ENCODE data around the gene SMTNL2.

SMTNL2 gene

DNA sequence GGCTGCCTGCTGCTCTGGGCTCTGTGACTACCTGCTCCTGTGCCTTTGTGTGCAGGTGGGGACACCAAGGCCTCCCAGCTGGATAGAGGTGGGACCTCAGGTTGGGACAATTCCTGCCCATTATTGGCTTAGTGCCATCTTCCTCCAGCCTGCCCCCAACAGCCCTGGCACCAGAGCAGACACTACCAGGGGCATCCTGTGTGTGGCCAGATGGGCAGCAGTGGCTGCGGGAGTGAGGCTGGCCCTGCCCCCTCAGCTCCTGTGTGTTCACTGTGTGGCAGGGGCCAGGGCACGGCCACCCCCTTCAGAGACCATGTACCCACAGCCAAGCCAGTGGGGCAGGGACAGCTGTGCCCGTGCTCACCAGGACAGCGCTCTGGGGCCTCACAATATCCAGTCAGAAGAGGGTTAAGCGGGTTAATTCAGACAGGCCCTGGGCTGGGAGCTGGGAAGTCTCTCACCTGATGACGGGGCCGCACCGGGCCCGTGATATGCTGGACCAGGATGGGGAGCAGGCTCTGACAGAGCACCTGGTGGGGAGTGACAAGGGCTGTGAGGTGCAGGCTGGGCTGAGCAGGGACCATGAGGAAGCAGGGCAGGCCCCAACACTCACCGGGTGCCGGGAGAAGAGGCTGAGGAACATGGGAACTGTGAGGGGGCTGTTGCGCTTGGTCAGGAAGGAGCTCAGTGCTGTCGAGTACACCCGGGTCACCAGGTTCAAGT is 42.2 kb upstream of the SMTNL2 start:
- no peak for DNase-seq (ENCODE audit: extremely low read depth, low read depth)
- TF ChIP-seq, protein P1, sequence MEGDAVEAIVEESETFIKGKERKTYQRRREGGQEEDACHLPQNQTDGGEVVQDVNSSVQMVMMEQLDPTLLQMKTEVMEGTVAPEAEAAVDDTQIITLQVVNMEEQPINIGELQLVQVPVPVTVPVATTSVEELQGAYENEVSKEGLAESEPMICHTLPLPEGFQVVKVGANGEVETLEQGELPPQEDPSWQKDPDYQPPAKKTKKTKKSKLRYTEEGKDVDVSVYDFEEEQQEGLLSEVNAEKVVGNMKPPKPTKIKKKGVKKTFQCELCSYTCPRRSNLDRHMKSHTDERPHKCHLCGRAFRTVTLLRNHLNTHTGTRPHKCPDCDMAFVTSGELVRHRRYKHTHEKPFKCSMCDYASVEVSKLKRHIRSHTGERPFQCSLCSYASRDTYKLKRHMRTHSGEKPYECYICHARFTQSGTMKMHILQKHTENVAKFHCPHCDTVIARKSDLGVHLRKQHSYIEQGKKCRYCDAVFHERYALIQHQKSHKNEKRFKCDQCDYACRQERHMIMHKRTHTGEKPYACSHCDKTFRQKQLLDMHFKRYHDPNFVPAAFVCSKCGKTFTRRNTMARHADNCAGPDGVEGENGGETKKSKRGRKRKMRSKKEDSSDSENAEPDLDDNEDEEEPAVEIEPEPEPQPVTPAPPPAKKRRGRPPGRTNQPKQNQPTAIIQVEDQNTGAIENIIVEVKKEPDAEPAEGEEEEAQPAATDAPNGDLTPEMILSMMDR (IDR thresholded peaks at IDR 0.05; ENCODE audit: low read depth, low read length), result no peak

DNA sequence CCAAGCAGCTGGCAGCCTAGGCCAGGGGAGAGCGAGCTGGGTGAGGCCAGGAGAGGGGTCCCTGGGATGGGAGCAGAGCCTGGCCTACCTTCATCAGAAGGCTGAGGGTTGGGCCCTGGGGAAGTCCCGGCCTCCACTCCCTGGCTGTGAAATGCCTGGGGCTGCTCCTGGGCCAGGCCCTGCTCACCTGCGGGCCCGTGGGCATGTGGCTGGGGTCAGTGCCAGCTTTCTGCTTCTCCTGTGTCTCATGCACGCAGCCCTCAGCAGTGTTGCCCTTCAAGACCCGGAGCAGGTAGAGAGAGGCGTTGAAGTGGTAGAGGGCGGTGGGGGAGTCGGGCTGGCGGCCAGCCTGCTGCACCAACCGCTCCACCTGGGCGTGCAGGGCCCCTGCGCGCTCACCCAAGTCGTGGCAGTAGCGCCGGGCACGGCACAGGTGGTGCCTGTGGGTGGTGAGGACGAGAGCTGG is 41.6 kb upstream of the SMTNL2 start:
- TF ChIP-seq, protein P1 (IDR thresholded peaks at IDR 0.05; ENCODE audit: low read depth, low read length), result no peak
- DNase-seq (ENCODE audit: extremely low read depth, low read depth), result no peak

DNA sequence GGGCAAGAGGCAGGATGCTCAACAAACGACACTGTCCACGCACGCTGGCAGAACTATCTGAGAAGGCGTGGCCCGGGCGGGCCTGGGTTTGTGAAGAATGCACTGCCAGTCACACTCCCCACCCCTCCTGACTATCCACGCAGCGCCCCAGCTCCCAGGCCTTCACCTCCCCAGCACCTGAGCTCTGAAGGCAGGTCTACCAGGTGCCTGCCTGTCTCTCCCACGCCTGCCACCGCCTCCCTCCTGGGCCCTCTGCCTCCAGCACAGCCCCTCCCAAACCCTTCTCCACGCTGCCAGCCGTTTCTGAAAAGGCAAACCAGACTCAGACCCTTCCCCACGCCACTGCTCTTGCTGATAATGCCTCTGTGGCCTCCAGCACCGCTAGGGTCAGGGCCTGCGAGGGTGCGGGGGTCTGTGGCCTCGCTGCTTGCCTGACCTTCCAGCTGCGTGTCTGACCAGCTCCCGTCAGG is 40.7 kb upstream of the SMTNL2 start:
- TF ChIP-seq, protein P1 (IDR thresholded peaks at IDR 0.05; ENCODE audit: low read depth, low read length), result no peak

DNA sequence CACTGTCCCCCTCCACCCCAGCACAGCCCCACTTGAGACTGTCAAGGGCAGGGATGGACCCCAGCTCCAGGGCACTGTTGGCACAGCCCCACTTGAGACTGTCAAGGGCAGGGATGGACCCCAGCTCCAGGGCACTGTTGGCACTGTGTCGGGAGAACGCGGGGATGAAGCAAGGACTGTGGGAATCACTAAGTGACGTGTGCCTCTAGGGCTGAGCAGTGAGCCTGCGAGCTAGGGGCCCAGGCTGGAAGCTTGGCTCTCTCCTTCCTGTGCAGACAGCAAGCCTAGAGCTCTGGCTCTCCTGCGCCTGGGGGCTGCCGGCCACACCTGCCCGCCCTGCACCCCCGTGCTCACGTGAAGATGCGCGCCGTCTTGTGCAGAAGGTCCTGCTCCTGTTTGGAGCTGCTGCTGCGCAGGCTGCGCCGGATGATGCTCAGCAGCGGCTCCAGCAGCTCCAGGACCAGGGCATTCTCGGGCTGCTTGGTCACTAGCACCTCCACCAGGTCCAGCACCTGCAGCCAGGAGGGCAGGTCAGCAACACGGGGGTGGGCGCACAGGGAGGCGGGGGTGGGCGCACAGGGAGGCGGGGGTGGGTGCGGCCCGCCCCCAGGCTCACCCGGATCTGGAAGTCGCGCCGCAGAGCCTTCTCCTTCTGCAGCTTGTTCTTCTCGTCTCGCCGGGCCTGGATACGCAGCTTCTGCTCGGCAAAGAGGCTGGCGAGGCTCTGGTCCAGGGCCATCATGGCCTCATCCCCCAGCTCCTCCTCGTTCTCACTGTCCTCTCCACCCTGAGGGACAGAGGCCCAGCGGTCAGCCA is 40.0 kb upstream of the SMTNL2 start:
- DNase-seq (ENCODE audit: extremely low read depth, low read depth), result no peak
- TF ChIP-seq, protein P1 (IDR thresholded peaks at IDR 0.05; ENCODE audit: low read depth, low read length), result no peak

More for the DNA sequence above, 40.7 kb upstream of the SMTNL2 start:
- DNase-seq (ENCODE audit: extremely low read depth, low read depth), result no peak

DNA sequence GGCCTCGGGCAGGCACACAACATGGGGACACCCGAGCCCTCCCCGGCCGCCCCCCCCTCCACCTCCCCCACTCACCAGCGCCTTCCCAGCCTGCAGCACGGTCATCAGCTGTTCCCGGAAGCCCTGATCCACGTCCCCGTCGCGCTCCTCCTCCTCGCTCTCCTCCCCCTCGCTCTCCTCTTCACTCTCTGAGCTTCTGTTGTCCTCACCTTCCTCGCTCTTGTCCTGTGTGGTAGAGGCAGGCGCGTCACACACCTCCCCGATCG is 39.4 kb upstream of the SMTNL2 start:
- DNase-seq (ENCODE audit: extremely low read depth, low read depth), result no peak
- TF ChIP-seq, protein P1 (IDR thresholded peaks at IDR 0.05; ENCODE audit: low read depth, low read length), result no peak

DNA sequence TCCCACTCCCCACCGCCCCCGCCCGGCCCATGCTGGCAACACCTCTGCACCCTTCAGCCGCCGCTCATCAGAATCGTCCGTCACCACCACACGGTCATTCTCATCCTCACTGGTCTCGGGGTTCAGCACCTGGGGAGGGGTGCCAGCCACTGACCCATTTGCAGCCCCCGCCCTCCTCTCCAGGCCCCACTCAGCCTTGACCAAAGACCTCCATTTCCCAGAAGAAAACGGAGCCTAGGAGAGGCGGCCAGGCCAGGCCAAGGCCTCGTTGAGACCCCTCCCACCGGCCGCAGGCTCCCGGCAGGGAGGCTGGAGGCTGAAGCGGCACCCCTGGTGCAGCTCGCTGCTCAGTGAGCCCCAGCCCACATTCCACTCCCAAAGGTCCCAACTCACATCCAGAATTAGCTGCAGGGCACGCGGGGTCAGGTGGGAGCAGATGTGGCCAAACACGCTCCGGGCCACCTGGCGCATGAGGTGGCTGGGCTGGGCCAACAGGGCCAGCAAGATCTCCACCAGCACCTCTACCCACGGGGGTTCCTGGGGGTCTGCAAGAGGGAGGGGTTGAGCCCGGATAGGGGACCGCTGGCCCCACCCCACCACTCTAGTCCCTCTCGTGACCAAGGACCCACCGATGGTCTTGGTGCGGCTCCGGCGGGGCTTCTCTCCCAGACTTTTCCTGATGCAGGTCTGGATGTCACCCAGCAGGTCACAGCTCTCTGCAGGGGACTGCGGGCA is 38.9 kb upstream of the SMTNL2 start:
- TF ChIP-seq, protein P1 (IDR thresholded peaks at IDR 0.05; ENCODE audit: low read depth, low read length), result no peak
- DNase-seq (ENCODE audit: extremely low read depth, low read depth), result no peak

Measured in AG09319 (cell line).